DND-41 (cell line): ENCODE data around the gene ANKK1.

Experiments
- EZH2 ChIP-seq: IDR thresholded peaks from 3 replicates; pipeline ENCODE4 v1.6.1; 2012; ENCODE audit warnings: borderline replicate concordance, low read depth, mild to moderate bottlenecking, moderate library complexity, low read length, inconsistent platforms; ENCODE audit not compliant: severe bottlenecking
- TF ChIP-seq, protein P1 (sequence below): IDR thresholded peaks from 2 replicates; pipeline ENCODE4 v1.5.1; 2012; ENCODE audit warnings: borderline replicate concordance, low read length, moderate library complexity, mild to moderate bottlenecking; ENCODE audit not compliant: poor library complexity, severe bottlenecking; ENCODE audit errors: extremely low read depth

DNA sequence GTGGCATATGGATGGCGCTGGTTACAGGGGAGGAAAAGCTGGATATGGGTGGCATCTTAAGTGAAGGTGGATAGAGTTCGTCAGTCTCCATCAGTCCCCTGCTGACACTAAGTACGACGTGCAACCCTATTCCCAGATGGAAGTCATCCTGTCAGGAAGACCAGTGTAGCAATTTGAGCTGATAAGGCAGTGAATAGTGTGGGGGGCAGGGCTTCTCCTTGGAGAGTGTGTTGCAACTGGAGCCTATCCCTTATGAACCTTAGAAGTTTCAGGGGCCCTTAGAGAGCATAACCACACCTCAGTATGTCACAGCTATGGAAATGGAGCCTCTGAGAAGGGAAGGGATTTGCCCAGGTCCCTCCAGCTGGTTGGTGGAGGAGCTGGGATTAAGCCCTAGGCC lies 36.1 kb upstream of the ANKK1 start:
- TF ChIP-seq, protein P1, sequence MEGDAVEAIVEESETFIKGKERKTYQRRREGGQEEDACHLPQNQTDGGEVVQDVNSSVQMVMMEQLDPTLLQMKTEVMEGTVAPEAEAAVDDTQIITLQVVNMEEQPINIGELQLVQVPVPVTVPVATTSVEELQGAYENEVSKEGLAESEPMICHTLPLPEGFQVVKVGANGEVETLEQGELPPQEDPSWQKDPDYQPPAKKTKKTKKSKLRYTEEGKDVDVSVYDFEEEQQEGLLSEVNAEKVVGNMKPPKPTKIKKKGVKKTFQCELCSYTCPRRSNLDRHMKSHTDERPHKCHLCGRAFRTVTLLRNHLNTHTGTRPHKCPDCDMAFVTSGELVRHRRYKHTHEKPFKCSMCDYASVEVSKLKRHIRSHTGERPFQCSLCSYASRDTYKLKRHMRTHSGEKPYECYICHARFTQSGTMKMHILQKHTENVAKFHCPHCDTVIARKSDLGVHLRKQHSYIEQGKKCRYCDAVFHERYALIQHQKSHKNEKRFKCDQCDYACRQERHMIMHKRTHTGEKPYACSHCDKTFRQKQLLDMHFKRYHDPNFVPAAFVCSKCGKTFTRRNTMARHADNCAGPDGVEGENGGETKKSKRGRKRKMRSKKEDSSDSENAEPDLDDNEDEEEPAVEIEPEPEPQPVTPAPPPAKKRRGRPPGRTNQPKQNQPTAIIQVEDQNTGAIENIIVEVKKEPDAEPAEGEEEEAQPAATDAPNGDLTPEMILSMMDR = no peak
- no peak for TF ChIP-seq EZH2
